ENCODE results near the gene ITGA2B.
"Not testable (repeated sequence)": the region's sequence is repeated elsewhere in the genome, so short reads cannot be mapped to it uniquely, and the experiment has no call there.

- TF ChIP-seq CTCF (optimal IDR thresholded peaks at IDR 0.05 in 1 of 3, IDR thresholded peaks at IDR 0.05 in 1 of 3, conservative IDR thresholded peaks at IDR 0.05 in 1 of 3; ENCODE audit: extremely low read depth in 1 of 3, insufficient read depth in 2 of 3, low read length in 3 of 3); EZH2 (IDR thresholded peaks at IDR 0.05; ENCODE audit: low read length): not testable (repeated sequence)
Observed at GRCh38 chr17:44365051-44365450, 24.4 kb downstream of the ITGA2B start.
